H1 (cell line): ENCODE results near the gene TSPEAR. TPM values are rescaled to one million over a fixed set of nuclear protein-coding genes. Genes with fewer than 3 reads are reported as not detected.

ENCODE experiments used
- CTCF ChIA-PET: fragments of 300-600 bp; sonication (Branson Sonifier 250); formaldehyde crosslinking; loops from one replicate; lab custom pipeline; 2021; ENCODE audit not compliant: partially characterized antibody; lab: Charles Lee
- POLR2A ChIA-PET: fragments of 300-600 bp; sonication (Branson Sonifier 250); formaldehyde crosslinking; loops from one replicate; lab custom pipeline; 2021; ENCODE audit warnings: inconsistent platforms; ENCODE audit not compliant: partially characterized antibody; lab: Charles Lee
- DNase-seq, 2 experiments: peaks; one replicate each; pipeline versions ENCODE4 v3.0.0 to v3.0.0-alpha.2; 2010 to 2022; ENCODE audit warnings: low spot score in 2 of 2, low read depth in 1 of 2, mixed read lengths in 1 of 2
- FAIRE-seq: peaks from 2 replicates; lab custom pipeline; 2011; peaks lifted over from hg19 to GRCh38; lab: Jason Lieb, UNC
- H2AFZ ChIP-seq: 2 replicates; pipeline ENCODE4 v1.8.1; 2012; ENCODE audit warnings: low read length, inconsistent platforms
- H2AK5ac ChIP-seq: 2 replicates; pipeline ENCODE4 v1.6.1; 2013; ENCODE audit warnings: low read depth, low read length
- H2BK120ac ChIP-seq: replicated peaks from 2 replicates; pipeline ENCODE3; 2013; ENCODE audit warnings: low read depth, low read length, inconsistent platforms
- H2BK12ac ChIP-seq: 2 replicates; pipeline ENCODE4 v1.6.1; 2013; ENCODE audit warnings: low read depth, low read length
- H2BK15ac ChIP-seq: 2 replicates; pipeline ENCODE4 v1.6.1; 2013; ENCODE audit warnings: low read length
- H2BK20ac ChIP-seq: 2 replicates; pipeline ENCODE4 v1.6.1; 2013; ENCODE audit warnings: low read length
- H2BK5ac ChIP-seq: 2 replicates; pipeline ENCODE4 v1.6.1; 2013; ENCODE audit warnings: low read depth, low read length
- H3K14ac ChIP-seq: 2 replicates; pipeline ENCODE4 v1.6.1; 2013; ENCODE audit warnings: inconsistent platforms; ENCODE audit not compliant: insufficient read length
- H3K18ac ChIP-seq: 2 replicates; pipeline ENCODE4 v1.6.1; 2013; ENCODE audit warnings: low read length; ENCODE audit errors: extremely low read depth
- H3K23ac ChIP-seq: 2 replicates; pipeline ENCODE4 v1.6.1; 2013; ENCODE audit warnings: inconsistent platforms; ENCODE audit not compliant: insufficient read length
- H3K23me2 ChIP-seq: 2 replicates; pipeline ENCODE4 v1.6.1; 2013; ENCODE audit warnings: low read depth, low read length
- H3K27ac ChIP-seq: 2 replicates; pipeline ENCODE4 v1.6.1; 2011; ENCODE audit warnings: low read depth, low read length, inconsistent platforms
- H3K27me3 ChIP-seq, 4 experiments: replicated peaks in 1 of 4; 1 replicate in 1 of 4; 2 replicates in 3 of 4; pipeline versions ENCODE4 v1.6.1 to v1.8.1; 2011 to 2013; ENCODE audit warnings: low read length in 3 of 4, mild to moderate bottlenecking in 3 of 4, inconsistent platforms in 2 of 4, mixed read lengths in 2 of 4, moderate library complexity in 1 of 4; ENCODE audit not compliant: control insufficient read depth in 3 of 4, insufficient read depth in 3 of 4; ENCODE audit errors: extremely low read depth in 1 of 4
- H3K36me3 ChIP-seq, 4 experiments: 2 replicates each; pipeline versions ENCODE4 v1.6.1 to v1.8.1; 2011 to 2013; ENCODE audit warnings: mild to moderate bottlenecking in 4 of 4, low read length in 3 of 4, moderate library complexity in 2 of 4, control low read depth in 1 of 4, inconsistent platforms in 1 of 4; ENCODE audit not compliant: insufficient read depth in 4 of 4, control insufficient read depth in 2 of 4
- H3K4ac ChIP-seq: replicated peaks from 2 replicates; pipeline ENCODE3; 2013; ENCODE audit warnings: low read length, low read depth, mixed read lengths, inconsistent platforms; ENCODE audit not compliant: insufficient read length
- H3K4me1 ChIP-seq, 4 experiments: replicated peaks in 1 of 4; 1 replicate in 1 of 4; 2 replicates in 3 of 4; pipeline versions ENCODE4 v1.6.1 to v1.8.1; 2011 to 2013; ENCODE audit warnings: low read length in 3 of 4, inconsistent platforms in 2 of 4, mixed read lengths in 1 of 4; ENCODE audit not compliant: insufficient read depth in 4 of 4, control insufficient read depth in 3 of 4
- H3K4me2 ChIP-seq, 2 experiments: 2 replicates each; pipeline versions ENCODE4 v1.6.1 to v1.8.1; 2011 to 2013; ENCODE audit warnings: low read depth in 2 of 2, low read length in 2 of 2, control low read depth in 1 of 2, inconsistent platforms in 1 of 2, mild to moderate bottlenecking in 1 of 2; ENCODE audit not compliant: insufficient read depth in 1 of 2
- H3K4me3 ChIP-seq, 4 experiments: fragments of 200-600, 300-600 bp in 1 of 4; sonication (generic), shearing (Covaris generic), sonication (Bioruptor Twin) in 1 of 4; 2 replicates each; pipeline versions ENCODE4 v1.5.1 to v1.8.1; 2011 to 2016; ENCODE audit warnings: low read length in 4 of 4, low read depth in 3 of 4, control low read depth in 2 of 4, inconsistent platforms in 2 of 4, mild to moderate bottlenecking in 2 of 4, mixed read lengths in 1 of 4, moderate library complexity in 1 of 4; ENCODE audit not compliant: insufficient read depth in 2 of 4; ENCODE audit errors: extremely low read depth in 1 of 4
- H3K56ac ChIP-seq: replicated peaks from 2 replicates; pipeline ENCODE3; 2013; ENCODE audit warnings: low read depth, mild to moderate bottlenecking, mixed read lengths, low read length, inconsistent platforms; ENCODE audit not compliant: insufficient read length
- H3K79me1 ChIP-seq: 2 replicates; pipeline ENCODE4 v1.6.1; 2013; ENCODE audit warnings: low read depth, low read length, control low read depth
- H3K79me2 ChIP-seq, 2 experiments: 2 replicates each; pipeline versions ENCODE4 v1.6.1 to v1.8.1; 2012 to 2013; ENCODE audit warnings: low read length in 2 of 2, mild to moderate bottlenecking in 2 of 2, inconsistent platforms in 1 of 2; ENCODE audit not compliant: insufficient read depth in 2 of 2, control insufficient read depth in 1 of 2
- H3K9ac ChIP-seq, 4 experiments: replicated peaks in 1 of 4; 1 replicate in 1 of 4; 2 replicates in 3 of 4; pipeline versions ENCODE4 v1.6.1 to v1.8.1; 2011 to 2013; ENCODE audit warnings: low read depth in 3 of 4, low read length in 3 of 4, control low read depth in 2 of 4, mild to moderate bottlenecking in 2 of 4, moderate library complexity in 2 of 4, inconsistent platforms in 1 of 4; ENCODE audit errors: extremely low read depth in 1 of 4
- H3K9me3 ChIP-seq, 2 experiments: 2 replicates each; pipeline versions ENCODE4 v1.6.1 to v1.8.1; 2012 to 2013; ENCODE audit warnings: mild to moderate bottlenecking in 2 of 2, moderate library complexity in 2 of 2, control low read depth in 1 of 2, inconsistent platforms in 1 of 2, low read depth in 1 of 2, low read length in 1 of 2, mixed read lengths in 1 of 2; ENCODE audit not compliant: insufficient read depth in 2 of 2
- H4K20me1 ChIP-seq, 2 experiments: replicated peaks in 1 of 2; 2 replicates each; pipeline versions ENCODE3 to v1.8.1; 2011 to 2013; ENCODE audit warnings: inconsistent platforms in 2 of 2, low read length in 2 of 2, mild to moderate bottlenecking in 1 of 2; ENCODE audit not compliant: insufficient read depth in 2 of 2, control insufficient read depth in 1 of 2
- H4K5ac ChIP-seq: 2 replicates; pipeline ENCODE4 v1.6.1; 2013; ENCODE audit warnings: low read length, low read depth, mixed read lengths, inconsistent platforms; ENCODE audit not compliant: insufficient read length
- H4K8ac ChIP-seq: 2 replicates; pipeline ENCODE4 v1.8.0; 2013; ENCODE audit warnings: mild to moderate bottlenecking, moderate library complexity, low read length, inconsistent platforms; ENCODE audit not compliant: insufficient read depth; ENCODE audit errors: extremely low read depth
- H4K91ac ChIP-seq: replicated peaks from 2 replicates; pipeline ENCODE3; 2013; ENCODE audit warnings: low read length, mixed read lengths, inconsistent platforms; ENCODE audit not compliant: insufficient read length
- FOSL1 ChIP-seq: IDR thresholded peaks from 2 replicates; pipeline ENCODE4 v1.6.1; 2011; ENCODE audit warnings: mild to moderate bottlenecking, low read depth, low read length, moderate library complexity; ENCODE audit not compliant: insufficient read depth
- POLR2A ChIP-seq, 2 experiments: IDR thresholded peaks; 1 replicate in 1 of 2; 2 replicates in 1 of 2; pipeline ENCODE4 v1.6.1; 2011; ENCODE audit warnings: low read depth in 2 of 2, low read length in 2 of 2, mild to moderate bottlenecking in 2 of 2; ENCODE audit errors: control extremely low read depth in 1 of 2
- TAF1 ChIP-seq: IDR thresholded peaks from 2 replicates; pipeline ENCODE4 v1.6.1; 2011; ENCODE audit warnings: mild to moderate bottlenecking, low read depth, low read length
- WGBS, 2 experiments: shearing (Covaris generic) in 1 of 2; methylation state at CpG; one replicate each; pipeline versions ENCODE4 v1.1.6 to v1.1.7; 2013 to 2015; ENCODE audit warnings: low lambda C conversion rate in 2 of 2, mixed read lengths in 2 of 2, inconsistent platforms in 1 of 2, low coverage in 1 of 2, missing lambda C conversion rate in 1 of 2; ENCODE audit not compliant: insufficient replicate concordance in 2 of 2, insufficient coverage in 1 of 2, insufficient read length in 1 of 2; ENCODE audit errors: extremely low coverage in 1 of 2, missing lambda C conversion rate in 1 of 2; 5-methylcytosine and 5-hydroxymethylcytosine counted together
- polyA plus RNA-seq, 7 experiments: library from polyadenylated mRNA; depleted of rRNA in 3 of 7; stranded (reverse) in 5 of 7; unstranded in 2 of 7; fragments of >200 nt in 5 of 7; fragments of 200-250 nt in 2 of 7; gene quantifications; 1 replicate in 5 of 7; 2 replicates in 1 of 7; 4 replicates in 1 of 7; pipeline versions ENCODE4 v1.2.1 to v1.2.3, GENCODE V29; 2011 to 2013; ENCODE audit warnings: missing spikeins in 2 of 7, mixed read lengths in 2 of 7
- total RNA-seq: library from RNA; stranded (reverse); fragmentation: NEBNext Ultra II Directional; extraction: Animal tissue kit (Norgen Biotek cat#: 25700); gene quantifications from 2 replicates; pipeline ENCODE4 v1.2.1, GENCODE V29; 2021

Gene TSPEAR
- total and polyA plus RNA-seq, 2 of the 8 experiments (the other 6 are each of a cell fraction or from before 2014, with no cell fraction given), result 0.58 to 0.89 TPM

DNA sequence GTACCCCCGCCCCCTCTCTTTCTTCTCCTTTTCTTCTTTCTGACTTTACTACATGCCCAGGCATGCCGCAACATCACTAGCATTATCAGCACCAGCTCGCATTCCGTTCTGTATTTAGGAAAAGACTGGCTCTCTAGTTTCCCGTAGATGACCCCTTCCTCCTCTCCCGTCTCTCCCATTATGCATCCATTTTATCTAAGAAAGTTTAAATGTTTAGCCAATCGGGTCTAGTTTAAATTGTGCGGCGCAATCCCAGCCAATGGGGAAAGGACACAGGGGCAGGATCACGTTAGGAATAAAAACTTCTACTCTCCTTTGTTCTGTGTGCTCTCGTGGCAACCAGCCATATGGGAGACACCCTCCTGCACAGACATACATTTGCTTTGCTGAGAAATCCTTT is 113.3 kb downstream of the TSPEAR start:
- 52% methylated on average over 11 of the region's 11 CpGs; no CpG with 5 or more reads in 1 of the 2 experiments for WGBS, 2 experiments
- Histone ChIP-seq H2BK12ac (peak overlapping the region; percentile 85; the same call in 1 of the 2 replicates), H3K14ac (no peak overlapping the region), H3K79me1 (no peaks in the 10 kb centered on the region), H4K91ac (peak overlapping the region; percentile 72), H3K23me2 (no peaks in the 10 kb centered on the region), H3K18ac (no peak overlapping the region), H3K27ac (peak overlapping the region; percentile 74; the same call in 1 of the 2 replicates), H3K79me2 (no peaks in the 10 kb centered on the region), H3K27me3 (no peaks in the 10 kb centered on the region), H3K4me1 (peaks cover 2 to 11% (median 6%) of the 10 kb centered on the region in 4 experiments), H2BK15ac (no peak overlapping the region), H3K4ac (no peak overlapping the region), H3K56ac (no peak overlapping the region), H2AK5ac (0 out of 2 replicates have a peak overlapping the region, but pooled peaks have one; percentile 88), H2BK120ac (peak overlapping the region; percentile 97), H2BK20ac (peak overlapping the region; percentile 92), H4K5ac (peak overlapping the region; percentile 51), H3K9ac (0 out of 7 replicates have a peak overlapping the region, but pooled peaks of 1 of the 4 experiments have one; percentile 24), H3K36me3 (no peaks in the 10 kb centered on the region), H2AFZ (no peak overlapping the region), H4K20me1 (no peaks in the 10 kb centered on the region), H3K9me3 (no peaks in the 10 kb centered on the region), H3K4me3 (no peak overlapping the region), H4K8ac (no peak overlapping the region), H3K23ac (no peak overlapping the region), H2BK5ac (peak overlapping the region; percentile 86), H3K4me2 (no peak overlapping the region; a peak in 1 of 4 replicates)
- no peak for FAIRE-seq
- TF ChIP-seq POLR2A (IDR thresholded peaks at IDR 0.05; ENCODE audit: control extremely low read depth in 1 of 2, low read depth in 2 of 2, low read length in 2 of 2) (peak in 1 of 2 experiments; percentile 51; a peak in 1 of 3 replicates), TAF1 (peak; percentile 43; the same call in 1 of the 2 replicates), FOSL1 (no peak)
- POLR2A ChIA-PET, result interaction anchor here (0.7 kb wide), 1 partner anchor 203 kb away, joined by 3 read pairs; no protein-coding TSS in a partner anchor
- DNase-seq, result peak in 1 of 2 experiments; percentile 47
- CTCF ChIA-PET, result no interaction called here
